Esophagus squamous epithelium (tissue), 4 donors: ENCODE measurements around the gene IFNGR1.

Experiments used
- POLR2A ChIP-seq, 4 donors: fragments of 450-650 bp; IDR thresholded peaks; one replicate each; pipeline ENCODE4 v1.6.1; 2017; ENCODE audit warnings: antibody characterized with exemption in 4 of 4, mild to moderate bottlenecking in 4 of 4, moderate library complexity in 3 of 4
- TF ChIP-seq, protein P1 (sequence below), 6 experiments: fragments of 450-650 bp in 4 of 6; fragments of 200-600 bp in 2 of 6; sonication (generic) in 2 of 6; IDR thresholded peaks; one replicate each; pipeline ENCODE4 v1.5.1; 2016 to 2019; ENCODE audit warnings: antibody characterized with exemption in 6 of 6, mild to moderate bottlenecking in 4 of 6, moderate library complexity in 4 of 6

DNA sequence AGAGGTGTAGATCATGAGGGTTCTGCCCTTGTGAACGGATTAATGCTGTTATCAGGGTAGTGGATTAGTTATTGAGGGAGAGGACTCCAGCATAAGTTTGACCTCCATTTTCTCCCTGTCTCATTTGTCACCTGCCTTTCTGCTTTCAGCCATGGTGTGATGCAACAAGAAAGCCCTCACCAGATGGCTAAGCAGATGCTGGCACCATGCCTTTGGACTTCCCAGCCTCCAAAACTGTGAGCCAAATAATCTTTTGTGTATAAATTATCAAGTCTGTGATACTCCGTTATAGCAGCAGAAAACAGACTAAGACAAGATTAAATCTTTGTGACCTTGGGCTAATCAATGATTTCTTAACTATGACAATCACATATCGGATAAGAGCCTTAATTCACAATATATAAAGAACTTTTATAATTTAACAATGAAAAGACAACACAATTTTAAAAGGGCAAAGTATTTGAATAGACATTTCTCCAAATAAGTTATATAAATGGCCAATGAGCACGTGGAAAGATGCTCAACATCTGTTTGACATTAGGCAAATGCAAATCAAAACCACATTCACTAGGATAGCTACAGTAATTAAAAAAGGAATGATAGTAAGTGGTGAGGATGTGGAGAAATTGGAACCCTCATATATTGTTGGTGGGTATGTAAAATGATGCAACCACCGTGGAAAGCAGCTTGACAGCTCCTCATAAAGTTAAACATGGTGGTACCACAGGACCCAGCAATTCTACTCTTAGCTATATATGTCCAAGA lies 45.3 kb upstream of the IFNGR1 start:
- TF ChIP-seq POLR2A (IDR thresholded peaks at IDR 0.05): no peak
- TF ChIP-seq, protein P1, sequence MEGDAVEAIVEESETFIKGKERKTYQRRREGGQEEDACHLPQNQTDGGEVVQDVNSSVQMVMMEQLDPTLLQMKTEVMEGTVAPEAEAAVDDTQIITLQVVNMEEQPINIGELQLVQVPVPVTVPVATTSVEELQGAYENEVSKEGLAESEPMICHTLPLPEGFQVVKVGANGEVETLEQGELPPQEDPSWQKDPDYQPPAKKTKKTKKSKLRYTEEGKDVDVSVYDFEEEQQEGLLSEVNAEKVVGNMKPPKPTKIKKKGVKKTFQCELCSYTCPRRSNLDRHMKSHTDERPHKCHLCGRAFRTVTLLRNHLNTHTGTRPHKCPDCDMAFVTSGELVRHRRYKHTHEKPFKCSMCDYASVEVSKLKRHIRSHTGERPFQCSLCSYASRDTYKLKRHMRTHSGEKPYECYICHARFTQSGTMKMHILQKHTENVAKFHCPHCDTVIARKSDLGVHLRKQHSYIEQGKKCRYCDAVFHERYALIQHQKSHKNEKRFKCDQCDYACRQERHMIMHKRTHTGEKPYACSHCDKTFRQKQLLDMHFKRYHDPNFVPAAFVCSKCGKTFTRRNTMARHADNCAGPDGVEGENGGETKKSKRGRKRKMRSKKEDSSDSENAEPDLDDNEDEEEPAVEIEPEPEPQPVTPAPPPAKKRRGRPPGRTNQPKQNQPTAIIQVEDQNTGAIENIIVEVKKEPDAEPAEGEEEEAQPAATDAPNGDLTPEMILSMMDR (IDR thresholded peaks at IDR 0.05): no peak
